Neuron (in vitro differentiated cells): ENCODE results near the gene MDP1.
A peak's percentile ranks its signal among the peaks of the same experiment; 100 is the strongest.

ENCODE experiments used
- H2AFZ ChIP-seq: one replicate; pipeline ENCODE4 v1.6.1; 2013; ENCODE audit warnings: low read depth, mild to moderate bottlenecking, inconsistent platforms, low read length, moderate library complexity
- H3K27me3 ChIP-seq: one replicate; pipeline ENCODE4 v1.6.1; 2013; ENCODE audit warnings: low read length; ENCODE audit not compliant: insufficient read depth
- H3K36me3 ChIP-seq: one replicate; pipeline ENCODE4 v1.6.1; 2013; ENCODE audit warnings: low read length; ENCODE audit not compliant: insufficient read depth
- H3K4me1 ChIP-seq: one replicate; pipeline ENCODE4 v1.6.1; 2013; ENCODE audit warnings: low read length; ENCODE audit not compliant: insufficient read depth
- H3K4me3 ChIP-seq: 2 replicates; pipeline ENCODE4 v1.5.1; 2013; ENCODE audit warnings: mild to moderate bottlenecking, low read length, moderate library complexity
- H3K9me3 ChIP-seq: one replicate; pipeline ENCODE4 v1.6.1; 2013; ENCODE audit warnings: low read length

The MDP1 gene

DNA sequence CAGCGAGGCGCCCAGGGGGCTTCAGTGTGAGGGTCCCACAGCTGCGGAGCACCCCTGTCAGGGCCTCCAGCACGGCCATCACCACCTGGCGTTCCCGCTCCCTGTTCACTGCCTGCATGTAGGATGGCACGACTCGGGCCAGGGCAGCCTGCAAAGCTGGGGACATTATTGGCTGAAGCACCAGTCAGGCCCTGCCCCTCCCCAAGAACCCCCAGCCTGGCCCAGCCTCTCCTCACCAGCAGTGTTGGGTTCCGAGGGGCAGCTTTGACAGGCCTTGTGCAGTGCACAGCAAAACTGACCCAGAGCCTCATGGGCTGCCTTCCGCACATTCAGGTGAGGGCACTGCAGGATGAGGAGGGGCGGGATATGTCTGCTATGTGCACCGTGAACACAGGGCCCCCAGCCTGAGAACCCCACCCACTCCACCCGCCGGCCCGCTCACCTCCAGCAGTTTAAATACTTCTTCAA, 32.8 kb downstream of the MDP1 start:
- Histone ChIP-seq H3K4me1 (peaks cover 9% of the 10 kb centered on the region), H3K9me3 (no peaks in the 10 kb centered on the region), H3K36me3 (peaks cover 82% of the 10 kb centered on the region), H2AFZ (no peak overlapping the region), H3K27me3 (no peaks in the 10 kb centered on the region), H3K4me3 (no peak overlapping the region)

DNA sequence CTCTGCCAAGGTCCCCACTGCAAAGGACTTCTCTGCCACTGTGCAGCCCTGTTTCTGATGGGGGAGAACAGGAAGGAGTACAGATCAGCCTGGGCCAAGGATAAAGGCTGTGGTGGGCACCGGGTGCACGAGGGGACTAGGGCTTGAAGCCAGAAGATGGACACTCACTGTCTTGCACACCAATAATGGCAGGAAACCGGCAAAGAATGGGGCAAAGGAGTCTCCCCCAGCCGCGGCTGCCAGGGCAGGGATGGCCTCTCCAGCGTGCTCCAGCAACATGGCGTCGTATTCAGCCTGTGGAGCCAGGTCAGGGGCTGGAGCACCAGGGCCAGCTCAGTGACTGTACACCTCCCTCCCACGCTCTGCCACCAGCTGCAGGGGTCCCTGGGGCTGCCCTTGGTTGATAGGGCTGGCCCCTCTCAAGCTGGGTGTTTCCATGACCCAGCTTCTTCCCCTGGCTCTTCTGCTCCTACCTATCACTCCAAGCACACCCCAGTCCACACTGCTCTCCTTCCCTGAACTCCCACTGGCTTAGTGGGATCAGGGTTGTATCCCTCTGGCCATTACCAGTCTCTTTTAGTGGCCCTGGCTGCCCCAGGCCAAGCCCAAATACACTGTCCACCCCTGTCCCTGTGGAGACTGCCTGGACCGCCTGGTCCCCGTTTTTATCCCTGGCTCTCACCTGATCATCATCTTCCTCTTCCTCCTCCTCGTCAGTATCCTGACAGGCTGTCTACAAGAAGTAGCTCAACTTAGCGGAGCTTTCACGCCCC, 33.6 kb downstream of the MDP1 start:
- H3K4me3 ChIP-seq, result no peak overlapping the region
- H3K36me3 ChIP-seq, result peaks cover 82% of the 10 kb centered on the region
- H3K9me3 ChIP-seq, result no peaks in the 10 kb centered on the region
- H3K4me1 ChIP-seq, result peaks cover 2% of the 10 kb centered on the region
- no peaks in the 10 kb centered on the region for H3K27me3 ChIP-seq
- H2AFZ ChIP-seq, result no peak overlapping the region

DNA sequence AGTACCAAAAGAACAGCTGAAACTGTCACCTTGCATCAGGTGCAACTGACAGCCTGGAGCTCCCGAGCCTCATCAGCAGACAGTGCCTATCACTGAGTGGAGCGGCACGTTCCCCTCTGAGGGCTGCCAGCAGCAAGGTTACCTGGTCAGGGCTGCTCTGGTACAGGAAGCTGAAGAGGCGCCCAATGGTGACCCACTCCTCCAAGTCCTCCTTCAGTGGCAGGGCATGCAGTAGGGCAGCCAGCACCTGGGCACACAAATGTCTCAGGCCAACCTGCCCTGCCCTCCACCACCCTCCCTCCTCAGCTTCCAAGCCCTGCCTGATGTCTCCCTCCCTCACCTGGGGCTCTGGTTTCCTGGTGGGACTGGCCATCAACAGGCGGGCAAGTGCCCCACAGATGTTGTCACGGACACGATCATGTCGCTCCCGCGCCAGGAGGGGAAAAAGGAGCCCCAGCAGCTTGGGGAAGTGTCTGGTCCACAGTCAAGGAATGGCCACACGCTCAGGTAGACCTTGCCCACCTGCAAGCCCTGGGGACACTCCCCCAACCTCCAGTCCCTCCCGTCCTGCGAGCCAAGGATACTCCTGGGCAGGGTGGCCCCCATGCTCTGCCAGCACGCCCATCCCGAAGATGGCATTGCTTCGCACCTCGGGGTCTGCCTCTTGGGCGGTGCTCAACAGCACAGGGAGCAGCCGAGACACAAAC, 34.3 kb downstream of the MDP1 start:
- peaks cover 79% of the 10 kb centered on the region for H3K36me3 ChIP-seq
- H3K4me1 ChIP-seq, result no peaks in the 10 kb centered on the region
- no peaks in the 10 kb centered on the region for H3K27me3 ChIP-seq
- H2AFZ ChIP-seq, result no peak overlapping the region
- H3K4me3 ChIP-seq, result no peak overlapping the region
- H3K9me3 ChIP-seq, result no peaks in the 10 kb centered on the region

DNA sequence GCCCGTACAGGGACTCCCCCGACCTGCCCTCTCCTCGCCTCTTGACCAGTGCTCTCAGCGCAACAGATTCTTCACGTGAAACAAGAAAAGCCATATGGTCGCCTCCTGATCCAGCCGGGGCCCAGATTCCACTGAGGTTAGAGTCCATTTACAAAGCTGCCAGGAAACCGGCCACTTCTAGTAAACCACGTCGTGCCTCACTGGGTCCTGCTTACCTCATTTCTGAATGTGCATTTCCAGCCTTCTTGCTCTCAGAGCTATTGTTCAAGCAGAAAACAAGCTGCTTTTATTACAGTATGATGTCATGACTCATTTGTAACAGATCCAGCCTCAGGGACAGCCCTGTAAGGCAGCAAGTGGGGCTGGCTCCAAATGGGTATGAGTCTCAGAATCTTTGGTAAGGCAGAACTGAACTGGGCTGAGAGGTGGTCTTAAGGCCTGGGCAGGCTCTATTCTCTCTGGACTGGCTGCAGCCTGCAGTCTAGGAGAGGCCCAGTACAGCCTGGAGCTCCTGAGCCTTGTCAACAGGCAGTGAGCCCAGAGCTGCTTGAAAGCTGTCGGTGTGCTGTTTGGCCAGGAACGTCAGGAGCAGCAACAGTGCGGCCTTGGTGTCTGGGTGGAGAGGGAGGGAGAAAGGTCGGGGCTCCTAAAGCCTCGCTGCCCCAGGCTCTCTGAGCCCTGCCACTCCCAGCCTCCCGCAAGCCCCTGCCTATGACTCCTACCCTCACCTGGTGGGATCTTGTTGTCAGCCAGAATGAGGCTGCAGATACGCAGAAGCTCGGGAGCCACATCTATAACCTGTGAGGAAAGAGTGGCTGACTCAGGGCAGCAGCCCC, 35.7 kb downstream of the MDP1 start:
- no peak overlapping the region for H3K4me3 ChIP-seq
- H3K9me3 ChIP-seq, result no peaks in the 10 kb centered on the region
- H2AFZ ChIP-seq, result no peak overlapping the region
- H3K27me3 ChIP-seq, result no peaks in the 10 kb centered on the region
- H3K4me1 ChIP-seq, result no peaks in the 10 kb centered on the region
- peaks cover 67% of the 10 kb centered on the region for H3K36me3 ChIP-seq

DNA sequence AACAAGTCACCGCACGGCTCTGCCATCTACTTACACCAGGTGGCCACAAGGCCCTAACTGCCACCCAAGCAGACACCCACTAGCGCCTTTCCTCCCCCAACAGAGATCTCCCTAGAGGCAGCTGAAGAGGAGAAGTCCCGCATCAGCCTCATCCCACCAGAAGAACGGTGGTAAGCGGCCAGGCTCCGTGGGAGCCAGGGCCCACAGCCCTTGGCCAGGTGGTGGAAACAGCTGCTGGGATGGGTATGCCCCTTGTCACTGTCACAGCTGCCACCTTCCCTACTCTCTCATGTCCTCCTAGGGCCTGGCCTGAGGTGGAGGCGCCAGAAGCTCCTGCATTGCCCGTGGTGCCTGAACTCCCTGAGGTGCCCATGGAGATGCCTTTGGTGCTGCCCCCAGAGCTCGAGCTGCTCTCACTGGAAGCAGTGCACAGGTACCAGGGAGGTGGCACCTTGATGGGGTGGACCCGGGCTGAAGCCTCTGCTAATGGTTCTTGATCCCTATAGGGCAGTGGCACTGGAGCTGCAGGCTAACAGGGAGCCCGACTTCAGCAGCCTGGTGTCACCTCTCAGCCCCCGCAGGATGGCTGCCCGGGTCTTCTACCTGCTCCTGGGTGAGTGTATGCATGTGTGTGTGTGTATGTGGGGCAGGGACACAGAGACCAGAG, 36.4 kb downstream of the MDP1 start:
- no peaks in the 10 kb centered on the region for H3K27me3 ChIP-seq
- no peaks in the 10 kb centered on the region for H3K4me1 ChIP-seq
- H3K36me3 ChIP-seq, result peaks cover 59% of the 10 kb centered on the region
- H2AFZ ChIP-seq, result no peak overlapping the region
- H3K4me3 ChIP-seq, result no peak overlapping the region
- H3K9me3 ChIP-seq, result no peaks in the 10 kb centered on the region

DNA sequence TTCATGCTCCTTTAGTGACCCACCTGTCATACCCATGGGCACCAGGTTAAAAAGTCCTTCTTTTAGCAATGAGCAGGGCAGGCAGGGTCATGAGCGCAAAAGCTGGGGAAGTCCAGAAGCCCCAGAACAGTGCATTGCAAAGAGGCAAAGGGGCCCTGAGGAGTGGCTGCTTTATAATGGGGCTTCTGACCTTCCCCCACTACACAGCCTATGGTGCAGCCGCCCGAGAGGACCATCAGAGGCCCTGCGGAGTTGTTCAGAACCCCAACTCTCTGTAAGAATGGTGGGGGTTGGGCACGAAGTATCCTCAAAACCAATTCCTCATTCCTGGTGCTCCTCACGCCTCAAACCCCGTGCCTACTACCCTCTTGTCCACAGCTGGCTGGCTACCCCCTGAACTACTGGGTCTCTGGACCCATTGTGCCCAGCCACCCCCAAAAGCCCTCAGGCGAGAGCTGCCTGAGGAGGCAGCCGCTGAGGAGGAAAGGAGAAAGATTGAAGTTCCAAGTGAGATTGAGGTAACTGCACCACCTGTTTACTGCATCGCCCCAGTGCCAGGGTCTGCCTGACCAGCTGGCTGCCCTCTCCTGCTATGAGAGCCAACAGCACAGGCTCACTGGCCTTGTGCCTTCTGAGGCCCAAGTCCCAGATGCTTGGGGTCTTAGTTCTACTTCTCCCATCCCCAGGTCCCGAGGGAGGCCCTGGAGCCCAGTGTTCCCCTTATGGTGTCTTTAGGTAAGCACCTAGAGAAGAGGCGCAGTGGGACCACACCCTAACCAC, 37.3 kb downstream of the MDP1 start:
- no peaks in the 10 kb centered on the region for H3K27me3 ChIP-seq
- no peak overlapping the region for H2AFZ ChIP-seq
- H3K36me3 ChIP-seq, result peaks cover 51% of the 10 kb centered on the region
- no peaks in the 10 kb centered on the region for H3K9me3 ChIP-seq
- no peak overlapping the region for H3K4me3 ChIP-seq
- H3K4me1 ChIP-seq, result no peaks in the 10 kb centered on the region

DNA sequence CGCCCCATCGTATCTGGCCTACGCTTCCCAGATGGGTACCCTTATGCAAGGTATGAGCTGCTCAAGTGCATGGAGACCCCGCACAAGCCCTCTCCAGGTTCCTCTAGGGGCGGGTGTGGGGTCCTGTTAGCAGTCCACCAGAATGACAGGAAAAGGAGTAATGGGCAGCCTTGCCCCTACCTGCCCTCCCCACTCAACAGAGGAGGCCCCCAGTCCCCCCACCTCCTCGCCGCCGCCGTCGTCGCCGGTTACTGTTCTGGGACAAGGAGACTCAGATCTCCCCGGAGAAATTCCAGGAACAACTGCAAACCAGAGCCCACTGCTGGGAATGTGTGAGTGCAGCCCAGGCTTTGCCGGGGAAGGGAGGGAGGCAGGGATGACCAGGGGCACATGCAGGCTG, 38.0 kb downstream of the MDP1 start:
- Histone ChIP-seq H3K4me1 (no peaks in the 10 kb centered on the region), H2AFZ (no peak overlapping the region), H3K4me3 (no peak overlapping the region), H3K27me3 (no peaks in the 10 kb centered on the region), H3K36me3 (peaks cover 45% of the 10 kb centered on the region), H3K9me3 (no peaks in the 10 kb centered on the region)

DNA sequence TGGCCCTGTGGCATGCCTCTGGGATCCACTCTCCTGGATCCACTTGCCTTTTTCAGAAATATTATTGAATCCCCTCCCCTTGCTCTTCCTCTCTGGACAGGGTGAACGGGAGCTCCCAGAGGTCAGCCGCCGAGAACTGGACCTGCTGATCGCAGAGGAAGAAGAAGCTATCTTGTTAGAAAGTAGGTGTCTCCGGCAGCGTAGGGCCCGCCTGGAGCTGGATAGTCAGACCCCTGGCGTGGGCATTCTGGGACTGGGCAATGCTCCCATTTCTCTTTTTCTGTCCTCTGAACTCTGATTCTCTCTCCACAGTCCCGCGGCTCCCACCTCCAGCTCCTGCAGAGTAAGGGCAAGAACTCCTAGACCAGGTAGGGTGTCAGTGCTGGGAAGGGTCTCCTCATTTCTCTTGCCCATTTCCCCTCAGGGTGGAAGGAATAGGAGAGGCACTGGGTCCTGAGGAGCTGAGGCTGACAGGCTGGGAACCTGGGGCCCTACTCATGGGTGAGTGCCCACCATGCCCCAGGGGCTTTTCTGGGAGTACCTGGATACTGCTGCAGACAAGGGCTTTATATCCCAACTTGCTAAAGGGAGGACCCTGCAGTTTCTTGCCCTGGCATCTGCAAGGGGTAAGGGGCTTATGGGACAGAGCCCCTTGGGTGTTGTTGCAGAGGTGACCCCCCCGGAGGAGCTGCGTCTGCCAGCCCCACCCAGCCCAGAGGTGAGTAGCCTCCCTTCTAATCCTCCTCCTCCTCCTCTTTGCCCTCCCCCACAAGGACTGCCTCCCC, 38.6 kb downstream of the MDP1 start:
- H2AFZ ChIP-seq, result no peak overlapping the region
- no peaks in the 10 kb centered on the region for H3K4me1 ChIP-seq
- peaks cover 39% of the 10 kb centered on the region for H3K36me3 ChIP-seq
- H3K27me3 ChIP-seq, result no peaks in the 10 kb centered on the region
- no peaks in the 10 kb centered on the region for H3K9me3 ChIP-seq
- H3K4me3 ChIP-seq, result no peak overlapping the region

DNA sequence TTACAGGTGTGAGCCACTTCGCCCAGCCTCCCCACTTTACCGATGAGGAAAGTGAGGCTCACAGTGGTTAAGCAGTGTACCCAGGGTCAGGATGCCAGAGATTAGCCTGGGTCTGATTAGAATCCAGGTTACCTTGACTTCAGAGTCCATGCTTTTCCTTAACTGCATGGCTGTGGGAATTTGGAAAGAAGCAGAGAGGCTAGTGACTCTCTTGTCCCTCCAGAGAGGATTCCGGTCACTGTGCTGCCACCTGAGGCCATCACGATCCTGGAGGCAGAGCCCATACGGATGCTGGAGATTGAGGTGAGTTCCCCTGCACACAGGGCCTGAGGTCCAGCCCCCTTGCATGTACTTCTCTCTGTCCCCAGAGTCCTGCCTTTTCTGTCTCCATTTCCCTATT, 39.3 kb downstream of the MDP1 start:
- Histone ChIP-seq H3K4me3 (no peak overlapping the region), H3K36me3 (peaks cover 32% of the 10 kb centered on the region), H3K4me1 (no peaks in the 10 kb centered on the region), H3K27me3 (no peaks in the 10 kb centered on the region), H3K9me3 (no peaks in the 10 kb centered on the region), H2AFZ (no peak overlapping the region)

DNA sequence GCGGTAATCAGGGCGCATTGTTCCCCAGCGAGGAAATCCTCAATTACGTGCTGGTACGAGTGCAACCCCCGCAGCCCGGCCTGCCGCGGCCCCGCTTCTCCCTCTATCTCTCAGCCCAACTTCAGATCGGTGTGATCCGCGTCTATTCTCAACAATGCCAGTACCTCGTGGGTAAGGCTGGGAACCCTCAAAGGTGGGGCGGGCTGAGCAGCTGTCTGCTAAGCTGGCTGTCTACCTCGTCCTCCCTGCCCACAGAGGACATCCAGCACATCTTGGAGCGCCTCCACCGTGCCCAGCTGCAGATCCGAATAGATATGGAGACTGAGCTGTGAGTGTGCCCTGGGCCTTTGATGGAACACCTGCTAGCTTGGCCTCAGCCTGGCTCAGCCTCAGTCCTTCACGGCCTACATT, 43.0 kb downstream of the MDP1 start:
- Histone ChIP-seq H3K36me3 (peaks cover 4% of the 10 kb centered on the region), H3K4me3 (no peak overlapping the region), H3K4me1 (no peaks in the 10 kb centered on the region), H2AFZ (no peak overlapping the region), H3K9me3 (no peaks in the 10 kb centered on the region), H3K27me3 (no peaks in the 10 kb centered on the region)

DNA sequence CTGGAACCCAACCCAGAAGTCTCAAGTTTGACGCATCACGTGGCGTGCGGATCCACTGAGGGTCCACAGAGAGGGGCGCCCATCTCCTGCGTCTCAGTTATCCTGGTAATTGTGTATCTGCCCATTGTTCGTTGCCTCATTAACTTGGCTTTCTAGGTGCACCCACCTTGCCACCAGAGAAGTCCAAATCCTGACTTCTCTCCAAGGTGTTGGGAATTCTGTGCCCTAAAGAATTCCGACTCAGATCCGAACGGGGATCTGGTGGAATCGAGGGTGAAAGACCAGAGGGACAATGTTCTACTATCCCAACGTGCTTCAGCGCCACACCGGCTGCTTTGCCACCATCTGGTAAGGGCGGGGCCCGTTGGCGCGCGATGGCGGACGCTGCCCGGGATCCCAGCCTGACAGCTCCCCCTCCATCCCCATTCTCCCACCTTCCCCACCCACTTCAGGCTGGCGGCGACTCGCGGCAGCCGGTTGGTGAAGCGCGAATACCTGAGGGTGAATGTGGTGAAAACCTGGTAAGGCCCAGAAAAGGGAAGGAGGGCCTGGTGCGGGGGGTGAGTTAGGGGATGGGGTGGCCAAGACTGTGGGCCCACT, 43.5 kb downstream of the MDP1 start:
- no peaks in the 10 kb centered on the region for H3K9me3 ChIP-seq
- H3K4me1 ChIP-seq, result no peaks in the 10 kb centered on the region
- no peaks in the 10 kb centered on the region for H3K27me3 ChIP-seq
- H3K36me3 ChIP-seq, result peaks cover 4% of the 10 kb centered on the region
- H3K4me3 ChIP-seq, result peak overlapping the region; percentile 15
- H2AFZ ChIP-seq, result no peak overlapping the region
